PC-9 (cell line): ENCODE data around the gene SMIM8.

ENCODE experiments used
- CTCF ChIP-seq: fragments of 200-600 bp; sonication (generic); conservative IDR thresholded peaks from 2 replicates; pipeline ENCODE4 v1.6.1; 2017; ENCODE audit warnings: mixed run types, antibody characterized with exemption, mild to moderate bottlenecking, moderate library complexity
- EZH2 ChIP-seq: fragments of 200-600 bp; sonication (generic); IDR thresholded peaks from 2 replicates; pipeline ENCODE4 v1.8.0; 2017; ENCODE audit warnings: antibody characterized with exemption, low read depth

GRCh38 chr6:87342829-87343228 is 20.4 kb downstream of the SMIM8 start:
- TF ChIP-seq EZH2, result no peak
- TF ChIP-seq CTCF, result no peak
